HepG2 (cell line): ENCODE measurements around the gene SSPN. TPM values are rescaled to one million over a fixed set of nuclear protein-coding genes. Genes with fewer than 3 reads are reported as not detected.

Experiments used
- ATAC-seq: fragments of 200-7000 bp; cut with Tn5 transposase; 3 replicates; pipeline ENCODE4 v1.9.1; 2020; ENCODE audit warnings: mild to moderate bottlenecking, moderate library complexity
- BruUV-seq: library from RNA; stranded (reverse); fragments of 400-500 nt; replicated peaks from 2 replicates; lab custom pipeline; 2021; lab: Mats Ljungman, UMichigan
- CTCF ChIA-PET: fragments of 300-600 bp; formaldehyde crosslinking; extraction: SDS; loops from one replicate; lab custom pipeline; 2021; ENCODE audit warnings: low total read pairs, inconsistent platforms, low intra/inter-chr PET ratio; lab: Yijun Ruan, JAX
- POLR2A ChIA-PET: fragments of 350-600 bp; sonication (Branson Sonifier 250); formaldehyde crosslinking; loops from one replicate; lab custom pipeline; 2020; ENCODE audit warnings: antibody characterized with exemption, inconsistent platforms; lab: Yijun Ruan, JAX
- DNase-seq: peaks from one replicate; pipeline ENCODE4 v3.0.0-alpha.2; 2015; ENCODE audit warnings: low spot score
- FAIRE-seq: peaks from 3 replicates; lab custom pipeline; 2011; peaks lifted over from hg19 to GRCh38; lab: Jason Lieb, UNC
- H2AFZ ChIP-seq: one replicate; pipeline ENCODE4 v1.6.1; 2011; ENCODE audit warnings: low read length, inconsistent platforms
- H3K27ac ChIP-seq: fragments of 300-600 bp; 3 replicates; pipeline ENCODE4 v1.8.0; 2011; ENCODE audit warnings: mixed run types, mild to moderate bottlenecking, mixed read lengths, low read length, inconsistent platforms; ENCODE audit not compliant: insufficient read depth; ENCODE audit errors: extremely low read length
- H3K27me3 ChIP-seq, 2 experiments: fragments of 200-600 bp in 1 of 2; 2 replicates in 1 of 2; 3 replicates in 1 of 2; pipeline versions ENCODE4 v1.6.0 to v1.8.0; 2011; ENCODE audit warnings: low read length in 2 of 2, mild to moderate bottlenecking in 2 of 2, moderate library complexity in 2 of 2, inconsistent platforms in 1 of 2; ENCODE audit not compliant: insufficient read depth in 2 of 2, control insufficient read depth in 1 of 2
- H3K36me3 ChIP-seq, 2 experiments: fragments of 200-600 bp in 1 of 2; replicated peaks in 1 of 2; 2 replicates in 1 of 2; 3 replicates in 1 of 2; pipeline versions ENCODE4 v1.5.1 to v1.8.0; 2011; ENCODE audit warnings: low read length in 2 of 2, inconsistent platforms in 1 of 2; ENCODE audit not compliant: insufficient read depth in 2 of 2, control insufficient read depth in 1 of 2
- H3K4me1 ChIP-seq: 2 replicates; pipeline ENCODE4 v1.5.1; 2012; ENCODE audit warnings: low read length, inconsistent platforms; ENCODE audit not compliant: insufficient read depth
- H3K4me2 ChIP-seq: 2 replicates; pipeline ENCODE4 v1.6.0; 2011; ENCODE audit warnings: low read depth, low read length, inconsistent platforms
- H3K4me3 ChIP-seq, 3 experiments: fragments of 200-600 bp in 1 of 3; sonication (generic), shearing (Covaris generic) in 1 of 3; replicated peaks in 1 of 3; 2 replicates each; pipeline ENCODE4 v1.5.1; 2011 to 2016; ENCODE audit warnings: low read length in 3 of 3, inconsistent platforms in 2 of 3, low read depth in 2 of 3, mild to moderate bottlenecking in 2 of 3, control low read depth in 1 of 3, mixed read lengths in 1 of 3; ENCODE audit not compliant: insufficient read depth in 1 of 3
- H3K79me2 ChIP-seq: one replicate; pipeline ENCODE4 v1.6.1; 2011; ENCODE audit warnings: low read length, inconsistent platforms; ENCODE audit not compliant: insufficient read depth
- H3K9ac ChIP-seq: 2 replicates; pipeline ENCODE4 v1.6.0; 2011; ENCODE audit warnings: mild to moderate bottlenecking, low read depth, low read length, inconsistent platforms; ENCODE audit not compliant: insufficient read depth
- H3K9me3 ChIP-seq: 2 replicates; pipeline ENCODE4 v1.5.1; 2012; ENCODE audit warnings: mild to moderate bottlenecking, low read length
- H4K20me1 ChIP-seq: 2 replicates; pipeline ENCODE4 v1.6.0; 2011; ENCODE audit warnings: inconsistent platforms, mild to moderate bottlenecking, low read length, moderate library complexity; ENCODE audit not compliant: insufficient read depth
- CREB1 ChIP-seq, 2 experiments: fragments of 450-650 bp in 1 of 2; IDR thresholded peaks; 2 replicates each; pipeline ENCODE4 v1.6.1; 2016 to 2017; ENCODE audit warnings: control low read depth in 1 of 2, mild to moderate bottlenecking in 1 of 2, missing compliant biosample characterization in 1 of 2, missing genetic modification characterization in 1 of 2
- GFI1 ChIP-seq: sonication (generic); formaldehyde crosslinking; IDR thresholded peaks from 2 replicates; pipeline ENCODE4 v1.5.0; 2020; ENCODE audit warnings: missing genetic modification reagents, mild to moderate bottlenecking, borderline replicate concordance
- HDAC1 ChIP-seq: sonication (generic); formaldehyde crosslinking; IDR thresholded peaks from 2 replicates; pipeline ENCODE4 v1.5.1; 2020; ENCODE audit warnings: mild to moderate bottlenecking, missing genetic modification reagents
- HNRNPUL1 ChIP-seq: fragments of 200-400 bp; formaldehyde crosslinking; IDR thresholded peaks from 2 replicates; pipeline ENCODE4 v1.6.1; 2017; ENCODE audit warnings: low read depth, mild to moderate bottlenecking, low read length, moderate library complexity
- KMT2A ChIP-seq: sonication (generic); formaldehyde crosslinking; IDR thresholded peaks from 2 replicates; pipeline ENCODE4 v1.4.0; 2020; ENCODE audit warnings: missing genetic modification reagents
- MAFK ChIP-seq, 2 experiments: IDR thresholded peaks in 1 of 2; conservative IDR thresholded peaks in 1 of 2; 2 replicates each; pipeline ENCODE4 v1.6.1; 2011; ENCODE audit warnings: improper control_type of control experiment in 2 of 2, low read length in 2 of 2
- MTF1 ChIP-seq: sonication (generic); formaldehyde crosslinking; IDR thresholded peaks from 2 replicates; pipeline ENCODE4 v1.5.0; 2020; ENCODE audit warnings: missing genetic modification reagents
- NCOR1 ChIP-seq: fragments of 200-600 bp; sonication (generic); IDR thresholded peaks from 2 replicates; pipeline ENCODE4 v1.7.0; 2017; ENCODE audit warnings: antibody characterized with exemption, low read length, borderline replicate concordance
- NFIC ChIP-seq: IDR thresholded peaks from 2 replicates; pipeline ENCODE4 v1.6.1; 2012; ENCODE audit warnings: mild to moderate bottlenecking, low read length, inconsistent platforms
- ZFP82 ChIP-seq: sonication (generic); formaldehyde crosslinking; IDR thresholded peaks from 2 replicates; pipeline ENCODE4 v1.5.1; 2020; ENCODE audit warnings: mild to moderate bottlenecking, missing genetic modification reagents, borderline replicate concordance
- ZNF30 ChIP-seq: sonication (generic); formaldehyde crosslinking; IDR thresholded peaks from 2 replicates; pipeline ENCODE4 v1.5.0; 2020; ENCODE audit warnings: mild to moderate bottlenecking, missing genetic modification reagents
- ZNF589 ChIP-seq: sonication (generic); formaldehyde crosslinking; conservative IDR thresholded peaks from 2 replicates; pipeline ENCODE4 v1.8.0; 2022; ENCODE audit warnings: mild to moderate bottlenecking, moderate library complexity, missing genetic modification reagents
- ZNF790 ChIP-seq: sonication (generic); formaldehyde crosslinking; IDR thresholded peaks from 2 replicates; pipeline ENCODE4 v1.8.0; 2022; ENCODE audit warnings: missing genetic modification reagents, mild to moderate bottlenecking, borderline replicate concordance
- ZSCAN25 ChIP-seq: sonication (generic); formaldehyde crosslinking; IDR thresholded peaks from 2 replicates; pipeline ENCODE4 v1.8.0; 2022; ENCODE audit warnings: mild to moderate bottlenecking, missing genetic modification reagents
- WGBS: methylation state at CpG from one replicate; pipeline ENCODE4 v1.1.6; 2017; ENCODE audit warnings: low lambda C conversion rate; 5-methylcytosine and 5-hydroxymethylcytosine counted together
- in situ Hi-C: cut with HindIII; loops from 2 replicates; pipeline ENCODE4 v1.10.0; 2017; ENCODE audit warnings: low pct_unique_long_range_greater_than_20kb; ENCODE audit not compliant: extremely low pct_ligation_motif_present
- intact Hi-C: fragments of 100-400 bp; cut with micrococcal nuclease; formaldehyde crosslinking; loops from one replicate; pipeline ENCODE4 v1.10.0; 2022; ENCODE audit not compliant: unreplicated experiment
- polyA plus RNA-seq, 8 experiments: library from polyadenylated mRNA; depleted of rRNA in 3 of 8; stranded (reverse) in 7 of 8; unstranded in 1 of 8; fragments of >200 nt; fragmentation: Illumina TruSeq in 4 of 8; extraction: Trizol in 4 of 8; gene quantifications; 2 replicates each; pipeline versions ENCODE4 v1.2.1 to v1.2.3, GENCODE V29; 2011 to 2016; ENCODE audit warnings: low read depth in 4 of 8, missing spikeins in 1 of 8, mixed read lengths in 1 of 8; ENCODE audit not compliant: insufficient read depth in 1 of 8
- total RNA-seq, 5 experiments: library from RNA; depleted of rRNA; stranded (reverse); fragments of >200 nt; fragmentation: Illumina TruSeq; extraction: Trizol; gene quantifications; 2 replicates each; pipeline ENCODE4 v1.2.3, GENCODE V29; 2016; ENCODE audit warnings: low read depth in 1 of 5
- TF ChIP-seq, protein P1 (sequence below): sonication (generic); formaldehyde crosslinking; IDR thresholded peaks from 2 replicates; pipeline ENCODE4 v1.4.0; 2020; ENCODE audit warnings: missing genetic modification reagents
- TF ChIP-seq, protein P2 (sequence below): sonication (generic); formaldehyde crosslinking; conservative IDR thresholded peaks from 2 replicates; pipeline ENCODE4 v1.4.0; 2020; ENCODE audit warnings: missing genetic modification reagents
- TF ChIP-seq, protein P3 (sequence below): sonication (generic); formaldehyde crosslinking; IDR thresholded peaks from 2 replicates; pipeline ENCODE4 v1.5.1; 2020; ENCODE audit warnings: mild to moderate bottlenecking, missing genetic modification reagents, moderate library complexity

Gene SSPN
- total and polyA plus RNA-seq, 2 of the 13 experiments (the other 11 are each of a cell fraction or from before 2014, with no cell fraction given), result not detected

DNA sequence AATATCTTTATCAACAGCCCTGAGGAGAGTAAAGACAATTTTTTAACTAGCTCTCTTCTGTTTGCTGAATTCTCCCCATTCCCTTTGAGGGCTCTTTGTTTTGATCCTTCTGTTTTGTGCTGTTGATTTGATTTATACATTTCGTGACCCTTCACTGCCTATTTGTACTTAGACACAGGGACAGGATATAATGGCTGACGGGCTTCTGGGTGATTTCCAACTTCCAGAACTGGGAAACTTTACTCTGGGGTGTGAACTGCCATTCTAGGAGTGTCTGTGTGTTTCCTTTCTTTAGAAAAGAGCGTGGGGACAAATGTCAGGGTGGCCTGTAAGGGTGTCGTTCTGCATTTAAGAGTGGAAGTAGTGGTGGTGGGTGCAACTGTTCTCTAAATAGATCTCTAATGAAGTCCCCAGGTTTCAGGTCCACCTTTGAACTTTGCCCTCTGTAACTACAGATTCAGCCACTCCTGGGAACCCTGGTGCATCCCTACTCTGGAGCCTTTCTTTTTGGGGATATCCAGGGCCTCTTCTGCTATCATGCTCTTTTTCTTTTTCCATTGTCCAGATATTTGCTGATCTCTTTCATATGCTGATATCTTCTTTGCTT lies 22.3 kb upstream of the SSPN start:
- ChIA-PET POLR2A (no interaction called here), CTCF (no interaction called here)
- no peak for DNase-seq
- Histone ChIP-seq H3K27ac (no peak overlapping the region), H3K36me3 (no peaks in the 10 kb centered on the region), H3K27me3 (peaks cover 0 to 10% of the 10 kb centered on the region in 2 experiments; a peak in 2 of 5 replicates), H3K4me1 (no peaks in the 10 kb centered on the region), H3K4me3 (no peak overlapping the region), H4K20me1 (no peaks in the 10 kb centered on the region), H3K9ac (no peak overlapping the region), H2AFZ (no peak overlapping the region), H3K9me3 (no peaks in the 10 kb centered on the region), H3K79me2 (no peaks in the 10 kb centered on the region), H3K4me2 (no peak overlapping the region)
- no TSS peak for BruUV-seq
- TF ChIP-seq GFI1 (CRISPR knock-in tag) (no peak), MTF1 (CRISPR knock-in tag) (no peak), KMT2A (CRISPR knock-in tag) (no peak), ZSCAN25 (CRISPR knock-in tag) (no peak), HNRNPUL1 (no peak), HDAC1 (CRISPR knock-in tag) (no peak), NFIC (no peak), NCOR1 (no peak), MAFK (conservative IDR thresholded peaks at IDR 0.05 in 1 of 2, IDR thresholded peaks at IDR 0.05 in 1 of 2; ENCODE audit: low read length in 2 of 2) (no peak), ZNF589 (no peak), ZFP82 (CRISPR knock-in tag) (no peak), ZNF790 (CRISPR knock-in tag) (no peak), CREB1 (IDR thresholded peaks at IDR 0.05) (no peak), CREB1 (CRISPR knock-in tag; IDR thresholded peaks at IDR 0.05) (no peak), ZNF30 (CRISPR knock-in tag) (no peak)
- TF ChIP-seq, protein P1, sequence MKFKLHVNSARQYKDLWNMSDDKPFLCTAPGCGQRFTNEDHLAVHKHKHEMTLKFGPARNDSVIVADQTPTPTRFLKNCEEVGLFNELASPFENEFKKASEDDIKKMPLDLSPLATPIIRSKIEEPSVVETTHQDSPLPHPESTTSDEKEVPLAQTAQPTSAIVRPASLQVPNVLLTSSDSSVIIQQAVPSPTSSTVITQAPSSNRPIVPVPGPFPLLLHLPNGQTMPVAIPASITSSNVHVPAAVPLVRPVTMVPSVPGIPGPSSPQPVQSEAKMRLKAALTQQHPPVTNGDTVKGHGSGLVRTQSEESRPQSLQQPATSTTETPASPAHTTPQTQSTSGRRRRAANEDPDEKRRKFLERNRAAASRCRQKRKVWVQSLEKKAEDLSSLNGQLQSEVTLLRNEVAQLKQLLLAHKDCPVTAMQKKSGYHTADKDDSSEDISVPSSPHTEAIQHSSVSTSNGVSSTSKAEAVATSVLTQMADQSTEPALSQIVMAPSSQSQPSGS (CRISPR knock-in tag), result no peak
- TF ChIP-seq, protein P2, sequence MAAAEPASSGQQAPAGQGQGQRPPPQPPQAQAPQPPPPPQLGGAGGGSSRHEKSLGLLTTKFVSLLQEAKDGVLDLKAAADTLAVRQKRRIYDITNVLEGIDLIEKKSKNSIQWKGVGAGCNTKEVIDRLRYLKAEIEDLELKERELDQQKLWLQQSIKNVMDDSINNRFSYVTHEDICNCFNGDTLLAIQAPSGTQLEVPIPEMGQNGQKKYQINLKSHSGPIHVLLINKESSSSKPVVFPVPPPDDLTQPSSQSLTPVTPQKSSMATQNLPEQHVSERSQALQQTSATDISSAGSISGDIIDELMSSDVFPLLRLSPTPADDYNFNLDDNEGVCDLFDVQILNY (CRISPR knock-in tag), result no peak
- TF ChIP-seq, protein P3, sequence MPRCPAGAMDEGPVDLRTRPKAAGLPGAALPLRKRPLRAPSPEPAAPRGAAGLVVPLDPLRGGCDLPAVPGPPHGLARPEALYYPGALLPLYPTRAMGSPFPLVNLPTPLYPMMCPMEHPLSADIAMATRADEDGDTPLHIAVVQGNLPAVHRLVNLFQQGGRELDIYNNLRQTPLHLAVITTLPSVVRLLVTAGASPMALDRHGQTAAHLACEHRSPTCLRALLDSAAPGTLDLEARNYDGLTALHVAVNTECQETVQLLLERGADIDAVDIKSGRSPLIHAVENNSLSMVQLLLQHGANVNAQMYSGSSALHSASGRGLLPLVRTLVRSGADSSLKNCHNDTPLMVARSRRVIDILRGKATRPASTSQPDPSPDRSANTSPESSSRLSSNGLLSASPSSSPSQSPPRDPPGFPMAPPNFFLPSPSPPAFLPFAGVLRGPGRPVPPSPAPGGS (CRISPR knock-in tag), result no peak
- intact Hi-C loops, result no loop called here
- WGBS, result 2% methylated on average over 4 of the region's 4 CpGs
- no peak for FAIRE-seq
- ATAC-seq, result no peak
- in situ Hi-C loops, result no loop called here
